ENCODE data around the gene SLC7A14. TPM values are rescaled to one million over a fixed set of nuclear protein-coding genes. Genes with fewer than 3 reads are reported as not detected.

SLC7A14 gene
- total RNA-seq, 2 experiments from 2014 or later = not detected

GRCh38 chr3:170424879-170425278 is 161.0 kb downstream of the SLC7A14 start:
- ATAC-seq = no peak
- Mint-ChIP-seq H3K27me3 (peaks cover 22% of the 10 kb centered on the region), H3K36me3 (ENCODE audit: low read depth) (no peaks in the 10 kb centered on the region), H3K27ac (no peak overlapping the region), H3K4me3 (no peak overlapping the region), H3K4me1 (ENCODE audit: low read depth) (peaks cover 17% of the 10 kb centered on the region), H3K9me3 (no peaks in the 10 kb centered on the region)
- intact Hi-C loops (cut with micrococcal nuclease) = no loop called here
- ChIA-PET POLR2A (no interaction called here), CTCF (interaction anchor here (3.9 kb wide), 1 partner anchor 10 kb away, joined by 22 read pairs; no protein-coding TSS in a partner anchor)
- DNase-seq = no peak
- TF ChIP-seq CTCF (IDR thresholded peaks at IDR 0.05) = no peak

GRCh38 chr3:170423001-170423615 is 162.8 kb downstream of the SLC7A14 start:
- ATAC-seq = no peak
- Mint-ChIP-seq H3K27me3 (peaks cover 28% of the 10 kb centered on the region), H3K4me3 (no peak overlapping the region), H3K27ac (no peak overlapping the region), H3K9me3 (no peaks in the 10 kb centered on the region), H3K4me1 (ENCODE audit: low read depth) (peaks cover 8% of the 10 kb centered on the region), H3K36me3 (ENCODE audit: low read depth) (no peaks in the 10 kb centered on the region)
- TF ChIP-seq CTCF (IDR thresholded peaks at IDR 0.05) = no peak
- intact Hi-C loops (cut with micrococcal nuclease) = no loop called here
- ChIA-PET CTCF (interaction anchor here (1.0 to 3.9 kb wide), 3 partner anchors 9 to 389 kb away, joined by 3 to 22 read pairs (median 7); no protein-coding TSS in a partner anchor), POLR2A (no interaction called here)
- no peak for DNase-seq

- no peak for TF ChIP-seq CTCF (IDR thresholded peaks at IDR 0.05)
- Mint-ChIP-seq H3K4me1 (ENCODE audit: low read depth) (peaks cover 7% of the 10 kb centered on the region), H3K36me3 (ENCODE audit: low read depth) (no peaks in the 10 kb centered on the region), H3K27ac (no peak overlapping the region), H3K27me3 (peaks cover 38% of the 10 kb centered on the region), H3K4me3 (no peak overlapping the region), H3K9me3 (no peaks in the 10 kb centered on the region)
- no peak for ATAC-seq
- intact Hi-C loops (cut with micrococcal nuclease) = no loop called here
- ChIA-PET POLR2A (no interaction called here), CTCF (no interaction called here)
- DNase-seq = no peak
Measured at GRCh38 chr3:170421758-170422157, 164.1 kb downstream of the SLC7A14 start.

DNA sequence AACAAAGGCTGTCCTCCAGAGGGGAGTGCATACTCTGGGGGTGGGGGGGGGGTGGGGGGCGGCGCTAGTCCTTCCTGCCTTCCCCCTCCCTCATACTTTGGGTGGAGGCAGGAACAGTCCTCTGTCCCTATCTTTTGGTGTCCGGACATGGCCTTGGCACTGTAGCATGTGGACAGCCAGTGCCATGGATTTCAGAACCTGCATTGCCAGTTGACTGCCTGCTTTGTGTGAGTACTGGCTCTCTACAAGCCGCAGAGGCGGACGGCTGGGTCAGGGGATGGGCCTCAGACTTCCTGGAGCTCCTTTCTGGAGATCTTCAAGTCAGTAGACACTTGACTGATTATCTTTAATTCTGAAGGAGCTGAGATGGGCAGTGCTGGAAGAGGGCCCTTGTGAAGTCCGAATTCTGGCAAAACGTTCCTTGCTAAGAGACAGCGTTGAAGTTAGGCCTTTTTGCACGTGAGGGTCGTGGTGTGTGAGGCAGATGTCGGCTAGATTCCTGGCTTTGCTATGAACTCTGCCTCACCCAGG is 164.7 kb downstream of the SLC7A14 start:
- intact Hi-C loops (cut with micrococcal nuclease) = no loop called here
- CTCF ChIA-PET = no interaction called here
- Mint-ChIP-seq H3K36me3 (ENCODE audit: low read depth) (no peaks in the 10 kb centered on the region), H3K4me1 (ENCODE audit: low read depth) (peaks cover 7% of the 10 kb centered on the region), H3K4me3 (no peak overlapping the region), H3K9me3 (no peaks in the 10 kb centered on the region), H3K27me3 (peaks cover 40% of the 10 kb centered on the region), H3K27ac (no peak overlapping the region)
- DNase-seq (no peak), ATAC-seq (no peak)
- TF ChIP-seq CTCF (IDR thresholded peaks at IDR 0.05) = no peak
- POLR2A ChIA-PET = no interaction called here

DNA sequence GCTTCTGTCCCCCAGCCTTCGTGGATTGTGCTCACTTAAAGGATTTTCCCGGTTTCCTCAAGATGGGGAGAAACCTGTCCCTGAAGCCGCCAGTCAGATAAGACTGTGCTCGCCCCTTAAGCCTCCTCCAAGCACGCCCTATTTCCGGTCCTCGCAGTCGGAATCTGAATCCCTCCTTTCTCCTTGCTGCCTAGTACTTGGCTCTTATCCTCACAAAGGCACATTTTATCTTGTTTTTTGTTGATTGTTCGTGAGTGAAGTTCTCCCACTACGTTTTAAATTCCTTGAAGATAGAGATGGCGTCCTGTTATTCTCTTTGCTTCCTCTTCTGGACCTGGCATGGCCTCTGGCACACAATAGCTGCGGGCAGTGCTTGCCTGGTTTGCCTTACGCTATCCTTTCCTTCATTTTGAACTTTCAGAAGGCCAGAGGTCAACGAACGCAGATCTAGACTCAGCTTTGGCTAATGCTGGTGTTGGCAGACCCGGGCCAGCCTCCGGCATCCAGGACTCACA is 165.5 kb downstream of the SLC7A14 start:
- H3K4me1 Mint-ChIP-seq (ENCODE audit: low read depth) = peaks cover 7% of the 10 kb centered on the region

More for the DNA sequence above, 165.5 kb downstream of the SLC7A14 start:
- intact Hi-C loops (cut with micrococcal nuclease) = no loop called here
- TF ChIP-seq CTCF (IDR thresholded peaks at IDR 0.05) = no peak
- CTCF ChIA-PET = no interaction called here
- H3K36me3 Mint-ChIP-seq (ENCODE audit: low read depth) = no peaks in the 10 kb centered on the region
- no peak overlapping the region for H3K4me3 Mint-ChIP-seq
- ATAC-seq (no peak), DNase-seq (no peak)
- H3K27me3 Mint-ChIP-seq = peaks cover 40% of the 10 kb centered on the region
- POLR2A ChIA-PET = no interaction called here
- H3K9me3 Mint-ChIP-seq = no peaks in the 10 kb centered on the region
- H3K27ac Mint-ChIP-seq = no peak overlapping the region
